Measurements from ENCODE around the gene ADAMTS12.

ADAMTS12 gene

DNA sequence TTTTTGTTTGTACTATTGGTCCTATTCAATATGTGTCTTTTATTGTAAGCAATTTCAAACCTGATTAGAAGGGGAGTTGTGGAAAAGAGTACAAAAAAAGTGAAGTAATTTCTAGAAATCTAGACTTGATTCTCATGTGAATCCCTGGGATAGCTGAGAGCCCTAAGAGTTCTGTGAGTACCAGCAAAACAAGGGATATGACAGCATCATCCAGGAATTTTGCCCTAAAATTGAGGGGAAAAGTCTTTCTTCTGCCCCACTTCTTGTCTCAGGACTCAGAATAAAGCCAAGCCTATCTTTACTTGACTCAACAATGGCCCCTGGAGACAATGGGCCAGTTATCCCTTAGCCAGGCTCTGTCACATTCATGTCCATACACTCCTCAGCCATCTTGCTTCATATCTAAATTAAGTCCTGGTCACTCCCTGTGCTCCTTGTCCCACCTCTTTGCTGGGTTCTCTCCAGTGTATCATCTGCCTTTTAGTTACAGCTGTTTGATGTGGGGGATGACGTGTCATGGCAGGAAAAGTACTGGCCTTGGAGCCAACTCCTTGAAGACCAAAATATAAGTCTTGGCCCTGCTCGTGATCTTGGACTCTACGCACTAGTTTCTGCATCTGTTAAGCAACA is 81.2 kb downstream of the ADAMTS12 start:
- no peak for DNase-seq (ENCODE audit: low read depth in 2 of 3, low spot score in 2 of 3)

DNA sequence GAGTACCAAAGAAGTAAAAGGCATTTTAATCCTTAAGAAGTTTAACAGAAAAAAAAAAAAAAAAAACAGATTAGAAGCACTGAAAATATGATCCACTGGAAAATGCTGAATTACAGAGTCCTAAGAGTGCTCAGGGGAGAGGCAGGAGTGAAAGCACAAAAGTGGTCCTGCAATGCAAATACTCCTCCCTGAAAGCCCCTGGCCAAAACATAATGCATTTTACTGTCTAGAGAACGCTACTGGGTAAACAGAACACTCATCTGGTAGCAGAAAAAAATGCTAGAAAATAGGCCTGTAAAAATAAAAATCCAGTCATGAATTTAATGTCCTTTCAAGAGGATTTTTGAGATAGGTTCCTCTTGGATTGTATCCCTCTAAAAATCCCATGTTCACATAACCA is 81.9 kb downstream of the ADAMTS12 start:
- no peak for DNase-seq (ENCODE audit: low read depth in 2 of 3, low spot score in 2 of 3)

DNA sequence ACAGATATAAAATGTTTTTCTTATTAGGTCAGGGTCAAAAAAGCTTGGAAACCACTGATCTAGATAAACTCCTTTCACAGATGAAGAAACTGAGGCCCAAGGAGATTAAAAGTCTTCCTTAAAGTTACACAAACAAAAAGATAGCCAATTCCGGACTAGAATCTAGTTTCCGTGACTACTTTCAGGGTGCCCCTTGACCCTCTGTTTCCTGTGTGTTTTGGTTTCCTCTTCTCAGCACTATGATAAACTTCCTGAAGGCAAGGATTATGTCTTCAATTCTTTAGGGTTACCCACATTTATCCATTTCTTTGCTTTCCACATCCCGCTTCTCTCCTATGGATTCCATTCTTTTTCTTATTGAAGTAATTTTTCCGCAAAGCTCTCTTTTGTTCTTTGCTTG is 83.1 kb downstream of the ADAMTS12 start:
- no peak for DNase-seq (ENCODE audit: low read depth in 2 of 3, low spot score in 2 of 3)

DNA sequence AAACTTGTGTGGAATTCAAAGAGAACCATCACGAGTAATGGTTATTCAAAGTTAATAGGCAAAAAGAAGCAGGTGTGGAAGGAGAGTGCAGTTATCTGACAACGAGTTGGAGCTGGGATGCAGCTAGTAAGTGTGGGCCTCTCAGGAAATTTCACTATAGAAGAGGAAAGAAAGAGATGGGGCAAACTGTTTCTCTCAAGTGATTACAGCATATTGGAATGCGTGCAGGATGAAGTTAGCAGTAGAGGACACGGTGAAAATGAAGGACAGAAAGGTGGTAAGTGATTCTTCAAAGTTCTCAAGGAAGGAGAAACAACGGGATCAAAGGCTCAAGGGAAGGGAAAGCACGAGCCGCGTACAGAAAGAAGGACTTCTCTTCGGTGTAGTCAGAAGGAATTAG is 84.0 kb downstream of the ADAMTS12 start:
- DNase-seq (ENCODE audit: low read depth in 2 of 3, low spot score in 2 of 3) = no peak

DNA sequence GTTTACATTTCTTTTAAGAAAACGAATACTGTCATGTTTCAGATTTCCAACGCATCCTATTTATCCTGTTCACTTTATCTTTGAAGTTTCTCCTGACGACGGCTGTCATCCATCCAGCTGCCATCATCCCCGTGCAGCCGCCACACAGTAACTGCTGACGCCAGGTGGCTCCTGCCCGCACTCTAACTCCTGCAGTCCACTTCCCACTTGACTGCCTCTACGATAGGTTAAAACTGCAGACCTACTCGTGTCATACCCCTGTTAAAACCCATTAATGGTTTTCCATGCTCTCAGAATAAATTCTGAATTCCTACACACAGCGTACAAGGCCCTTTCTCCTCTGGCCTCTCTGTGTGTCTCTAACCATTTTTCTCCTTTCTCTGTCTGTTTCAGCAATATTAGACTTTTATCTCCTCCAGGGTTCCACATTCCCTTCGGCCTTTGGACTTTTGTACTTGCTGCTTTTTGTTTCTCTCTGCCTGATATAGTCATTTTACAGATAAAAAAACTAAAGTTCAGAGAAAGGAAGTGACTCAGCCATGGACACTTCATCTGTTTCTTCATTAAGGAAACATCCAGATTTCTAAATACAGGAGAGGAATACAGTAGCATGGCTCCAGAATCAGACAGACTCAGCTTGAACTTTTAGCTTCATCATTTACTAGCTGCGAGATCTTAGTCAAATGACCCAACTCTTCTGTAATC is 84.9 kb downstream of the ADAMTS12 start:
- no peak for DNase-seq (ENCODE audit: low read depth in 2 of 3, low spot score in 2 of 3)

DNA sequence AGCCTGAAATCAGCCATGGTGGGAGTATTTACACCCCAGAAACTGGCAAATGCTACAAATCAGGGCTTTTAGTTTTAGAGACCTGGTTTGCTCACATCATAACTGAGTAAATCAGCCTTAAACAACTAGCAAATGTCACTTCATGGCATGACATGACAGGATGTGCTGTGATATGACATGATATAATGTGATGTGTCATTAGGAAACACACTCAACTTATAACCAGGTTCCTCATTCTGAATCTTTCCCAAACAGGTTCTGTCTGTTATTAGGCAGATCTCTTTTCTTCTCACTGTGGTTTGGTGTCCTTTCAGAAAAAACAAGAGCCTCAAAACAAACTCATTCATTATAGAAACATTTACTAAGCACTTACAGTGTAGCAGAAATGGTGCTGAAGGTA is 90.5 kb downstream of the ADAMTS12 start:
- no peak for DNase-seq (ENCODE audit: low read depth in 2 of 3, low spot score in 2 of 3)

DNA sequence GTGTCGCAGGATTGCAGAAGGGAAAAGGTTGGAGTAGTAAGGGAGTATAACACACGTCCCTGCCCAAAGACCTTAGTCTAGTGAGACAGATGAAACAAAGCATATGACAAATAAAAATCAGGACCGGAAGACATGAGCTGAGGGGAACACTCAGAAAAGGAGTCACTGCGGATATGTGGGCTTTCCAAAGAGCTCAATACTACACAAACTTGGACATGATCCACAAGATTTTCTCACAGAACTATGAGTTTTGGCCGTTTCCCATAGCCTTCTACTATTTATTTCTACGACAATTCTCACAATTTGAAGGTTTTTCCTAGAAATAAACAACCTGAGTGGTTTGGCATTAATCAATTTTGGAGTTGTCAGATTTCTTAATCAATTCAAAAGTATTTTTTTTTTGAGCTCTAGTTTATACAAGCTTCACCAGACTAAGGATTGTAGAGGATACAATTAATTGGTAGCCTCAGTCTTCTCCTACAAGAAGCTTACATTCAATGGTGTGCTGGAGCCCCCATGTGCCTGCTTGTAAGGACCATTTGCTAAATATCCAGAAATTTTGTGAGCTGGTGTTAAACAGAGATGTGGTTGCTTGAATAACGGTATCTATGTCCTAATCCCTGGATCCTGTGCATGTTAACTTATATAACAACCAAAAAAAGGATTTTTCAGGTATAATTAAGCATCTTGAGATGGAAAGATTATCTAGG is 91.4 kb downstream of the ADAMTS12 start:
- no peak for DNase-seq (ENCODE audit: low read depth in 2 of 3, low spot score in 2 of 3)

DNA sequence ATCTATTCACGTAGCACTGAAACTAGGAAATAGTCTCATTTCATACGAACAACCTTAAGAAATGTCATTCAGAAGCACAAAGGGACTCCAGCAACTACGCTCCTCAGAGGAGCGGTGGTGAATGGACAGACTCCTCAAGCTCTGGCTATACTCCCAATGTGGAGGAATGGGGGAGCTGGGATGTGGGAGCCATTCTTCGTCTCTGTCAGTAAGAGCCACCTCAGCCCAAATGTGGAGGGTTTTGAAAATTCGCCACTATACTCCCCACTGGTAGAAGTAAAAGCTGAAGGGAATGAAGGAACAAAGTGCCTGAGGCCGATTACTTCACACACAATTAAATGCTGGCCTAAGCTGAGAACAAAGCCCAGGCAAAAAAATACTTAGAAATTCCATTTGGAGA is 96.3 kb downstream of the ADAMTS12 start:
- no peak for DNase-seq (ENCODE audit: low read depth in 2 of 3, low spot score in 2 of 3)

DNA sequence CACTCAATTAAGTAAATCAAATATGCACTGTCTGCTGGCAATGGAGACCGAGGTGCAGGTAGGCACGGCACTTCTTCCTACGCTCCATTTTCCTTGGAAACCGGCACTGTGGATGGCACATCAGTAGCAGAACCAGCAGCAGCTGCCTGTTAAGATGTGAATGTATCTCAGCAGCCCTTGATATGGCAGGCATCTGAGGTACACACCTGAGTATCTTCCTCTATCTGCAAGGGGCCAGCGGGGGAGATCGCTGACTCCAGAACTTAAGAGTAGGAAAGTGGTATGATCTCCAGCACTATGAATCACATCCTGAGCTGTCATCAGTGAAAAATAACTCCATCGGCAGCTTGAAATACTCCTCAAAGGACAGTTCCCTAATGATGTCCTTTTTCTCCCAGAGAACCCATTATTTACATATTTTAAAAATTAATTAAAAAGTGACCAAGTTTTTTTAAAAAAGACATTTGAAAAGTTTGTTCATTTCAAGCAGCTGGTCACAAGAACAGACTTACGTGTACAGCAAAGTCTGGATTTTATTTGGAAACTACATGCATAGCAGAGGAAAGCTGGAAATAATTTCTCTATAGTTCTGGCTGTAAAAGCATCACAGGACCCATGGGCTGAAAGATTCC is 97.1 kb downstream of the ADAMTS12 start:
- no peak for DNase-seq (ENCODE audit: low read depth in 2 of 3, low spot score in 2 of 3)

DNA sequence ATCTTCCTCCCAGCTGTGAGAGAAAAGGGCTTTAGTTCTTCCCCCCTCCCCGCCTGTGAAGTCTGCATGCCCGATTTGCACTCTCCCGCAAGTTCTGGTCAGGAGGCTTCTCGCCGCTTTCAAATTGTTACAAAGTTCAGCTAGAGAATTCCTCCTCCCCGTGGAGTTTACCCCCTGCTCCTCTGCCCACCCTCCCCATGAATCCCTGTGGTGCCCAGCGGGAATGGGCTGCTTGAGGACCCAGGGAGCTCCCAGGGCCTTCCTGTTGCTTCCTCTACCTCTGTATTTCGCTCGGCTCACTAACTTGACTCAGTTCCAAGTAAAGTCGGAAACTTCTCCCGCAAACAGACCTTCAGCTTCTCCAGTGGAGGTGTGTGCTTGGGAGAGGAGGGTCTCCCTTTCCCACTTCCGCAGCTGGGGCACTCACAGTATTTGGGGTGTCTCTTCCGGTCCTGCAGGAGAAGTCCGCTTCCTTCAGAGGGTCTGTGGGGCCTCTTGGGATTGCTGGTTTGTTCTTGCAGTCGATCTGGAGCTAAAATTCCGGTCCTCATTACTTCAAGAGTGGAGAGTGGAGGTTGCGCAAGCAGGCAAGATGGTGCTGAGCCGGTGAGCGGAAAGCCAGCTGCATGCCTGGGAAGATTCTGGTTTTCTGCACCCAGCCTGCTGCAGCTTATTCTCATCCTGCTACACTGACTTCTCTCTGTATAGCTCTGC is 97.8 kb downstream of the ADAMTS12 start:
- DNase-seq (ENCODE audit: low read depth in 2 of 3, low spot score in 2 of 3) = no peak

DNA sequence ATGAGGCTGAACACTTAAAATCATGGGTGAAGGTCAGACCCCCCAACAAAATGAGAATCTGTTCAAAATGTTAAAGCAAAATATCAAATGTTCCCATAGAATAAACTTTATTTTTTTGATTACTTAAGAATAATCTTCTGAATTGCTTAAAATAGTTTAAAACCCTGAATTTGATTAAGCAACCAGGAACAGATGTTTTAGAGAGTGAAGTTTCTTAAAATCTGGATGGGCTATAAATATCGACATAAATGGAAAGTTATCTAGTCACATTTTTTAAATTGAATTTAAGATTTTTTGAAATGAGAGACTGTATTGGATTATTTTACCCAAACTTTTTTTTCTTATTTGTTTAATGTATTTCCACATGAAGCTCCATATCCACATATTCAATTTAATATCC is 98.5 kb downstream of the ADAMTS12 start:
- no peak for DNase-seq (ENCODE audit: low read depth in 2 of 3, low spot score in 2 of 3)

DNA sequence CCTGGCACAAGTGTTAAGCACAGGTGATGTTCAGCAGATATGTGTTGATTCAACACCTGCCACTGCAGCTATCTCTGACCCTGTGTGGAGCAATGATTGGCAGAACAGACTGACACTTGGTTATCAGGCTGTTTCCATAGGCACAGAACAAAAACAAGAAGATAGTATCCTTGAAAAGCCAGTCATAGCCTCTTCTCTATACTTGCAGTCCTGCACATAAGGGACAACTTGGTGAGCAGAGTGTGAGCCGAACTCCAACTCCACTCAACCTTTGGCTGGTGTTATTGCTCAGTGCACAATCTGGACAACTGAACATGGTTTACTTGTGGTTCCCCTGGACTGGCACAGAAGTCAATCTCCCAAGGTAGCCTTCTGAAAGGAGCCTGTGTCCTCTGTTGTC is 99.2 kb downstream of the ADAMTS12 start:
- DNase-seq (ENCODE audit: low read depth in 2 of 3, low spot score in 2 of 3) = no peak

DNA sequence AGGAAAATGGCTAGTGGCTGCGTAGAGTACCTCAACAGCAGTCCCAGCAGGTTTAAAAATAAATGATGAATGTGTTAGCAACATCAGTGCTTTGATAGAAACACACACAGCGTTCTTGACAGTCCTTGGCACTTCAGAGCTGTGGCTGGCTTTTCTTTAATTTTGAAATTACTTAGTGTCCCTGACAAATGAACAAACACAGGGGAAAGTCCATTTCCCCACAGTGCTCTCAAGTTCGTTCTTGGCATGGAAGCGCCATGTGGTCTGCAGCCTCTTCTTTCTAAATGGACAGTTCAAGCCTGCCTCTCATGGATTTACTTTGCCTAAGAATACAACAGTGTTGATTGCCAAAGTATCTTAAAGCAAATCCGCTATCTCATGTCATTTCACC is 102.2 kb downstream of the ADAMTS12 start:
- DNase-seq (ENCODE audit: low read depth in 2 of 3, low spot score in 2 of 3) = no peak

DNA sequence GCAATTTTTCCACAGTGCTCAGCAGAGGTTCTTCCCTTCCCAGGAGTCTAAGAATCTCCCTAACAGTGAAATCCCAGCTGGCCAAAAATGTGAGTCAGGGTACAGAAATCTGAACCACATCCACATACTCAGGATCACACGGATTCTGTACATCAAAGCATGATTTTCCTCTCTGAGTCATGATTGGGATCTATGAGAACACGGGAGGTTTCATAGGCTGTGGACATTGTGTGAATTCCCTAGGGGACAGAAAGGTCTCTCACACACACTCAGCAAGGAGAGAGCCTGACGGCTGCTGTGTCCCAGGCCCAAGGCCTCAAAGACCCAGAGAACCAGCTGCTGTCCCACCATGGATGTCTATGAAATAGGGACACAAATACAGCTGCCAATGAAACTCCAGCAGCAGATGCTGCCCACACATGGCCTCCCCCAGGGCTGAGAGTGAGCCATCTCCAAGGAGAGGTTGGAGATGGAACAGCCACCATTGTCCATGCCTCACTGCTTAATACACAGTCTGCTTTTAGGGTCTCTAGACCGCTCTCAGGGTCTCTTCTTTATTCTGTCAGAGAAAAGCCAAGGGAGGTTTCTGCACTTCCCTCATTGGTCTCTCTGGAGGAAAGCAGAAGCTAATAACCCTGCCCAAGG is 102.7 kb downstream of the ADAMTS12 start:
- DNase-seq (ENCODE audit: low read depth in 2 of 3, low spot score in 2 of 3) = no peak

DNA sequence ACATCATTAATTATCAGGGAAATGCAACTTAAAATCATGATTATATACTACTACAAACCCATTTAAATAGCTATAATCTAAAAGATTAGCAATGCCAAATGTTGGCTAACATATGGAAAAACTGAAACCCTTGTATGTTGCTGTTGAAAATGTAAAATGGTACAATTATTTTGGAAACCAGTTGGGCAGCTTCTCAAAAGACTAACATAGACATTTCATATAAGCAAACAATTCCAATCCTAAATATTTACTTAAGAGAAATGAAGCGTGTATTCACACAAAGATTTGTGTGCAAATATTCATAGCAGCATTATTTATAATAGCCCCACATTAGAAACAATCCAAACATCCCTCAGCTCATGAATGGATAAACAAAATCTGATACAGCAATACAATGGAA is 106.2 kb downstream of the ADAMTS12 start:
- no peak for DNase-seq (ENCODE audit: low read depth in 2 of 3, low spot score in 2 of 3)

DNA sequence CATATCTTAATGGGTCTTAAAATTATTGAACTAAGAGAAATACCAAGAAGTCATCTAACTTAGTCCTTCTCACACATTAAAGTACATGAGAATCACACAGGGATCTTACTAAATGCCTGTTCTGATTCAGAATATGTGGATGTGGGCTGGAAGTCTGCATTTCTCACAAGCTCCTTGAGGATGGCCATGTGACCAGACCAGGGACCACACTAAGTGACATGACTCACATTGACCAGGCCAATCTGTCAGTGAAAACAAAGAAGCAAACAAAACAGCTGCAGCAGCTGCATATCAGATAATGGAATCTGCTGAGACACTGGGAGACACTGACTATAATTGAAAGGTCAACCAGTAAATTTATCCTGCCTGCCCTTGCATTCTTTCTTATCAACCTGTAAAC is 110.5 kb downstream of the ADAMTS12 start:
- DNase-seq (ENCODE audit: low read depth in 2 of 3, low spot score in 2 of 3) = no peak

DNA sequence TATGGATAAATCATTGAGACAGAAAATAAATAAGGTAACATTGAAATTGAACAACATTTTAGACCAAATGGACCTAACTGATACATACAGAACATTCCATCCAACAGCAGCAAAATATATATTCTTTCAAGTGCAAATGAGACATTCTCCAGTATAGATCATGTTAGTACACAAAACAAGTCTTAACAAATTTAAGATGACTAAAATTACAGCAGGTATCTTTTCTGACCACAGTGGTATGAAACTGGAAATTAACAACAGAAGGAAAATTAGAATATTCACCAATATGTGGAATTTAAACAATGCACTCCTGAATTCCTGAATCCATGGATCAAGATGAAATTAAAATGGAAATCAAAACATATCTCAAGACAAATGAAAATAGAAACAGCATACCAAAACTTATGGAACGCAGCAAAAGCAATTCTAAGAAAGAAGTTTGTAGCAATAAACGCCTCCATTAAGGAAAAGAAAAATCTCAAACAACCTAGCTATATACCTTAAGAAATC is 115.6 kb downstream of the ADAMTS12 start:
- DNase-seq (ENCODE audit: low read depth in 2 of 3, low spot score in 2 of 3) = no peak

DNA sequence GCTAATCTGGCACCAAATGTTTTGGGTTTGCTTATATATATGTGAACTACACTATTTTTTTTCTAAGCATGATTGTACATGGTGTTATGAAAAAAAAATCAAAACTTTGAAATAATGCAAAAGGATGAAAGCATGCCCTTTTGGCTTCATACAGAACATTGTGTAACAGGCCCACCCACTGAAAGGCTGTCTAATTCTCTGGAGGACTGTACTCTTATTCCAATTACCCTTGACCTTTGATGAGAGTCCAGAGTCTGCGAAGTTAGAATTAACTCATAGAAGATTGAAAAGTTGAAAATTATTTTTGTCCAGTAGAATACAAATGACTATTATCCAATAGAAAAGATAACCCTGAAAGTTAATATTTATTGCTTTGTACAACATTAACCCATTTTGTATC is 117.4 kb downstream of the ADAMTS12 start:
- DNase-seq (ENCODE audit: low read depth in 2 of 3, low spot score in 2 of 3) = no peak

DNA sequence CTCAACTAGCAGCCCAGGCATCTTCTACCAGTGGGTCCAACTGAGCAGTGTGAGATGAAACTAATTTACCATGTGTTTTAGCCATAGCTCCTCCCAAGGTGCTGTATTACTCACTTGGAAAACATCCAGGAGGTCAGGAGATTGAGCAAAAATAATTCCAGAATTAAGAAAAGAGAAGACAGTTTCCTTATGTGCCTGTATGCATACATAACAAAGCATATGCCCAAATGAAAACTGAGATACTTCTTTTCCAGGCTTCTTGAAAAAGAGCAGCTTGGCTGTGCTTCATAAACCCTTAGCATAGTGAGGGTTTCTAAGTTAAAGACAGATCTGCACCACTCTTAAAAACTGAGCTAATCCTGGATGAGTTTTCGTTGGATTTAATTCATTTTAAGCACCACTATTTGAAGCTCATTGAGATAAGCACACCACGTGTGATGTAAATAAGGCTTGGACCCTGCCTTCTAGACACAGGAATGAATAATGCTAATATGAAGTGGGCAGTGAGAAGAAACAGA is 119.4 kb downstream of the ADAMTS12 start:
- DNase-seq (ENCODE audit: low read depth in 2 of 3, low spot score in 2 of 3) = no peak

DNA sequence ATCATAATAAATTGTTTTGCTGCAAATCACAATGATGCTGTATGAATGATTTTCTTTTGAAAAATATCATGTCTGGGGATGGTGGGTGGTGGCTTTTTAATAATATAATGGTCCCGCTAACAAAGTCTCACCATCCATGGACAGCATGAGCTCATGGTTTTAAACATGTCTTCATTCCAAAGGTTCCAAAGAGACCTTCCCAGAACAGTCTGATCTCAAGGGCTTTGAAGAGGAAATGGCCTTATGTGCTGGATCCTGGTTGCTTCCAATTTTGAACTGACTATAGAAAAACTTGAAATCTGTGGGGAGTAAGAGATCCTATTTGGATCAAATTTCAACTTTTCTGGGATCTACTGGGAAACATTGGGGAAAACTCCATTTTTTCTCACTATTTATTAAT is 121.8 kb downstream of the ADAMTS12 start:
- DNase-seq (ENCODE audit: low read depth in 2 of 3, low spot score in 2 of 3) = no peak

DNA sequence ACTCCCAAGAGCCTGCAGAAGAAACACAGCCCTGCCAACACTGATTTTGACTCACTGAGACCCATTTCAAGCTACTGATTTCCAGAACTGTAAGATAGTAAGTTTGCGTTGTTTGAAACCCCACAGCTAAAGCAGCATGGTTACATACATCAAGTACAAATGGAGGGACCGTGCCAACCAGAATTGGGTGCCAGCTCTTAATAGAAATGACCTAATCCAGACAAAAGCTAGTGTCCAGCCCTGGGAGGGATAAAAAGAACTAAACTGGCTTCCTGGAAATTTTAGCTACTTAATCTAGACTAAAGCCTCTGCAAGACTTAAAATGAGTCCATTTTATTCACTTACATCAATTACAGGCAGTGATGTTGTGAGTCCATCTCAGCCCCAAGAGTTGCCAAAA is 122.6 kb downstream of the ADAMTS12 start:
- no peak for DNase-seq (ENCODE audit: low read depth in 2 of 3, low spot score in 2 of 3)

Data from activated CD8-positive, alpha-beta memory T cell treated with anti-CD3 and anti-CD28 coated beads for 48 hours (primary cell).